Left renal cortex interstitium (tissue), 4 donors: ENCODE measurements around the gene GALNT12. TPM values are rescaled to one million over a fixed set of nuclear protein-coding genes. Genes with fewer than 3 reads are reported as not detected.

Source experiments
- DNase-seq, 4 donors: peaks; one replicate each; pipeline ENCODE4 v3.0.0-alpha.2; 2013; ENCODE audit warnings: low read depth in 4 of 4, low spot score in 2 of 4, missing footprints in 1 of 4
- polyA plus RNA-seq, 4 donors: library from polyadenylated mRNA; unstranded; fragments of 120-200 nt; gene quantifications; one replicate each; pipeline ENCODE4 v1.2.1, GENCODE V29; 2013; ENCODE audit not compliant: insufficient read length in 4 of 4

GALNT12 gene
- polyA plus RNA-seq, 4 donors, result 7.7 to 11.2 (median 8.9) TPM

GRCh38 chr9:98830554-98830953, 23.1 kb downstream of the GALNT12 start:
- DNase-seq, result no peak

- no peak for DNase-seq
Measured at GRCh38 chr9:98831696-98832095, 24.2 kb downstream of the GALNT12 start.

GRCh38 chr9:98832768-98833089, 25.3 kb downstream of the GALNT12 start:
- no peak for DNase-seq

GRCh38 chr9:98833090-98833956, 25.9 kb downstream of the GALNT12 start:
- DNase-seq, result no peak

- DNase-seq, result no peak
Measured at GRCh38 chr9:98834386-98834785, 26.9 kb downstream of the GALNT12 start.

- DNase-seq, result no peak
Measured at GRCh38 chr9:98836206-98836605, 28.7 kb downstream of the GALNT12 start.

GRCh38 chr9:98837516-98837915, 30.0 kb downstream of the GALNT12 start:
- DNase-seq, result no peak

- DNase-seq, result no peak
Measured at GRCh38 chr9:98838155-98838867, 30.8 kb downstream of the GALNT12 start.

GRCh38 chr9:98838868-98839565, 31.5 kb downstream of the GALNT12 start:
- DNase-seq, result no peak

- no peak for DNase-seq
Measured at GRCh38 chr9:98839724-98840123, 32.3 kb downstream of the GALNT12 start.

- no peak for DNase-seq
Measured at GRCh38 chr9:98842510-98842909, 35.0 kb downstream of the GALNT12 start.

GRCh38 chr9:98846081-98846480, 38.6 kb downstream of the GALNT12 start:
- no peak for DNase-seq

- no peak for DNase-seq
Measured at GRCh38 chr9:98846879-98847278, 39.4 kb downstream of the GALNT12 start.

GRCh38 chr9:98848450-98849149, 41.1 kb downstream of the GALNT12 start:
- peak in 2 of 4 donors; percentile 58 to 78 for DNase-seq

- no peak for DNase-seq
Measured at GRCh38 chr9:98849563-98849962, 42.1 kb downstream of the GALNT12 start.

- DNase-seq, result no peak
Measured at GRCh38 chr9:98850851-98851729, 43.6 kb downstream of the GALNT12 start.

- DNase-seq, result no peak
Measured at GRCh38 chr9:98851730-98852459, 44.4 kb downstream of the GALNT12 start.

GRCh38 chr9:98852460-98852734, 44.9 kb downstream of the GALNT12 start:
- DNase-seq, result no peak

GRCh38 chr9:98852961-98853360, 45.5 kb downstream of the GALNT12 start:
- DNase-seq, result no peak
